GM23338 (cell line): ENCODE results near the gene SIVA1. TPM values are rescaled to one million over a fixed set of nuclear protein-coding genes. Genes with fewer than 3 reads are reported as not detected.

ENCODE experiments used
- ATAC-seq: fragments of 200-7000 bp; cut with Tn5 transposase; 3 replicates; pipeline ENCODE4 v1.9.1; 2020
- DNase-seq: peaks from one replicate; pipeline ENCODE4 v3.0.0-alpha.2; 2015; ENCODE audit warnings: low spot score
- H2AFZ ChIP-seq: fragments of 200-600 bp; sonication (generic); 2 replicates; pipeline ENCODE4 v1.8.0; 2016; ENCODE audit warnings: antibody characterized with exemption, mild to moderate bottlenecking, moderate library complexity
- H3F3A ChIP-seq: fragments of 200-600 bp; sonication (generic); replicated peaks from 2 replicates; pipeline ENCODE4 v1.8.0; 2017; ENCODE audit warnings: antibody characterized with exemption, mixed run types, low read depth
- H3K27ac ChIP-seq: fragments of 200-600 bp; sonication (generic); 2 replicates; pipeline ENCODE4 v1.6.1; 2016; ENCODE audit warnings: low read depth
- H3K27me3 ChIP-seq: fragments of 200-600 bp; sonication (generic); 2 replicates; pipeline ENCODE4 v1.8.0; 2016; ENCODE audit warnings: mild to moderate bottlenecking, mixed run types, moderate library complexity; ENCODE audit not compliant: insufficient read depth
- H3K36me3 ChIP-seq: fragments of 200-600 bp; sonication (generic); 2 replicates; pipeline ENCODE4 v1.8.0; 2016; ENCODE audit warnings: mild to moderate bottlenecking; ENCODE audit not compliant: insufficient read depth
- H3K4me1 ChIP-seq: fragments of 200-600 bp; sonication (generic); 2 replicates; pipeline ENCODE4 v1.8.0; 2016; ENCODE audit warnings: mild to moderate bottlenecking, moderate library complexity; ENCODE audit not compliant: insufficient read depth
- H3K4me2 ChIP-seq: fragments of 200-600 bp; sonication (generic); 2 replicates; pipeline ENCODE4 v1.7.1; 2017; ENCODE audit warnings: mixed run types
- H3K4me3 ChIP-seq: fragments of 200-600 bp; sonication (generic); 2 replicates; pipeline ENCODE4 v1.6.1; 2016; ENCODE audit warnings: mixed run types
- H3K79me2 ChIP-seq: fragments of 200-600 bp; sonication (generic); replicated peaks from 2 replicates; pipeline ENCODE4 v1.8.0; 2017; ENCODE audit warnings: mild to moderate bottlenecking; ENCODE audit not compliant: insufficient read depth
- H3K9me2 ChIP-seq: fragments of 200-600 bp; sonication (generic); 2 replicates; pipeline ENCODE4 v1.8.0; 2017; ENCODE audit not compliant: insufficient read depth
- H4K20me1 ChIP-seq: fragments of 200-600 bp; sonication (generic); replicated peaks from 2 replicates; pipeline ENCODE4 v1.8.0; 2017; ENCODE audit warnings: mild to moderate bottlenecking; ENCODE audit not compliant: insufficient read depth
- H3K27ac Mint-ChIP-seq: 2 replicates; pipeline ENCODE4 v1.8.0; 2020; ENCODE audit warnings: inconsistent platforms, mild to moderate bottlenecking, moderate library complexity, mixed read lengths
- H3K27me3 Mint-ChIP-seq: 3 replicates; pipeline ENCODE4 v1.8.0; 2022; ENCODE audit warnings: low read depth, mild to moderate bottlenecking, moderate library complexity, mixed read lengths, inconsistent platforms; ENCODE audit not compliant: insufficient read depth, poor library complexity
- H3K36me3 Mint-ChIP-seq: 3 replicates; pipeline ENCODE4 v1.8.0; 2021; ENCODE audit warnings: low read depth, mild to moderate bottlenecking, inconsistent platforms, moderate library complexity, mixed read lengths
- H3K4me1 Mint-ChIP-seq: 3 replicates; pipeline ENCODE4 v1.8.0; 2020; ENCODE audit warnings: mild to moderate bottlenecking, inconsistent platforms, mixed read lengths
- H3K4me3 Mint-ChIP-seq: 3 replicates; pipeline ENCODE4 v1.8.0; 2021; ENCODE audit warnings: moderate library complexity, mild to moderate bottlenecking, inconsistent platforms, mixed read lengths
- H3K9me3 Mint-ChIP-seq: 3 replicates; pipeline ENCODE4 v1.8.0; 2020; ENCODE audit warnings: moderate library complexity, mild to moderate bottlenecking, inconsistent platforms, mixed read lengths
- CREB1 ChIP-seq: fragments of 250-450 bp; sonication (Bioruptor Pico); IDR thresholded peaks from 2 replicates; pipeline ENCODE4 v1.5.0; 2020; ENCODE audit warnings: low read depth, mild to moderate bottlenecking, moderate library complexity
- EZH2 ChIP-seq: fragments of 200-600 bp; sonication (generic); IDR thresholded peaks from one replicate; pipeline ENCODE4 v1.8.0; 2017; ENCODE audit warnings: antibody characterized with exemption, mild to moderate bottlenecking, low read depth; ENCODE audit not compliant: unreplicated experiment
- EZH2phosphoT487 ChIP-seq: fragments of 200-600 bp; sonication (generic); IDR thresholded peaks from one replicate; pipeline ENCODE4 v1.8.1; 2018; ENCODE audit warnings: antibody characterized with exemption; ENCODE audit not compliant: unreplicated experiment
- JUNB ChIP-seq: IDR thresholded peaks from one replicate; pipeline ENCODE4 v1.6.1; 2016; ENCODE audit warnings: antibody characterized with exemption; ENCODE audit not compliant: unreplicated experiment
- NANOG ChIP-seq: IDR thresholded peaks from 2 replicates; pipeline ENCODE4 v1.6.1; 2016; ENCODE audit warnings: antibody characterized with exemption, borderline replicate concordance
- POLR2AphosphoS5 ChIP-seq: IDR thresholded peaks from 2 replicates; pipeline ENCODE4 v1.6.1; 2016; ENCODE audit warnings: antibody characterized with exemption, low read depth
- STAT1 ChIP-seq: IDR thresholded peaks from one replicate; pipeline ENCODE4 v1.6.1; 2016; ENCODE audit warnings: antibody characterized with exemption; ENCODE audit not compliant: unreplicated experiment
- ZNF114 ChIP-seq: fragments of 250-450 bp; sonication (Bioruptor Pico); IDR thresholded peaks from 2 replicates; pipeline ENCODE4 v1.5.0; 2020; ENCODE audit warnings: mild to moderate bottlenecking, moderate library complexity
- ZNF331 ChIP-seq: fragments of 250-450 bp; sonication (Bioruptor Pico); IDR thresholded peaks from 2 replicates; pipeline ENCODE4 v1.5.0; 2020; ENCODE audit warnings: low read depth, mild to moderate bottlenecking, moderate library complexity
- polyA plus RNA-seq: library from polyadenylated mRNA; unstranded; fragments of >200 nt; fragmentation: Nextera tagmentation; extraction: Ambion mirVana; gene quantifications from 2 replicates; pipeline ENCODE4 v1.2.1, GENCODE V29; 2016
- total RNA-seq: library from RNA; depleted of rRNA; stranded (reverse); fragments of >200 nt; shearing (Covaris generic); gene quantifications from 2 replicates; pipeline ENCODE4 v1.2.3, GENCODE V29; 2014
- TF ChIP-seq, protein P1 (sequence below): IDR thresholded peaks from one replicate; pipeline ENCODE4 v1.6.1; 2018; ENCODE audit warnings: antibody characterized with exemption; ENCODE audit not compliant: unreplicated experiment
- TF ChIP-seq, protein P2 (sequence below): IDR thresholded peaks from 2 replicates; pipeline ENCODE4 v1.6.1; 2016; ENCODE audit warnings: antibody characterized with exemption
- TF ChIP-seq, protein P3 (sequence below), 2 experiments: fragments of 200-600 bp in 1 of 2; sonication (generic) in 1 of 2; conservative IDR thresholded peaks; 2 replicates each; pipeline versions ENCODE4 v1.5.1 to v1.6.1; 2016 to 2017; ENCODE audit warnings: antibody characterized with exemption in 2 of 2, low read depth in 2 of 2, mild to moderate bottlenecking in 2 of 2, moderate library complexity in 1 of 2
- TF ChIP-seq, protein P4 (sequence below): fragments of 250-450 bp; sonication (Bioruptor Pico); IDR thresholded peaks from 2 replicates; pipeline ENCODE4 v1.5.0; 2020; ENCODE audit warnings: mild to moderate bottlenecking, moderate library complexity

Gene SIVA1
- total and polyA plus RNA-seq, 2 experiments from 2014 or later = 215 to 392 TPM

DNA sequence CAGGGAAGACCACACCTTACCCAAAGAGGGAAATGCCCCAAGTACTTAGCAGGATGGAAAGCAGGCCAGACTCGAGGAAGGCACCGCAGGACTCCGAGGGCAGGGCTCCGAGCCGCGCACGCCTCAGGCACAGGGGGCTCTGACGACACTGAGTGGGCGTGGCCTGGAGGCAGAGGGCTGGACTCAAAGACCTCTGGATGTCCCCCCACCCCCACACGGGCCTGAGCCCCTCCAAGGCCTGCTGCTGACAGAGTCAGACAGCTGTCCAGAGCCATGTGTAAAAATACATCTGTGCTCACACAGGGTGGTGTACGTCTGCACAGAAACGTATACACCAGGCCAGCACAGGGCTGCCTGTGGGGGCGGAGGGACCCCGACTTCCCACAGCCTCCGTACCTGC, 41.2 kb downstream of the SIVA1 start:
- H3K36me3 ChIP-seq = no peaks in the 10 kb centered on the region
- Mint-ChIP-seq H3K36me3 (peaks cover 3% of the 10 kb centered on the region; the same call in 2 of the 3 replicates), H3K4me3 (peak overlapping the region; percentile 76), H3K27me3 (peaks cover 37% of the 10 kb centered on the region), H3K27ac (no peak overlapping the region), H3K9me3 (no peaks in the 10 kb centered on the region), H3K4me1 (peaks cover 34% of the 10 kb centered on the region)
- H3F3A ChIP-seq = 0 out of 2 replicates have a peak, but pooled peaks cover 2% of the 10 kb centered on the region
- peaks cover 16% of the 10 kb centered on the region for H3K79me2 ChIP-seq
- H3K9me2 ChIP-seq = no peaks in the 10 kb centered on the region
- peak overlapping the region; percentile 74; the same call in 1 of the 2 replicates for H3K4me3 ChIP-seq
- H4K20me1 ChIP-seq = peaks cover 15% of the 10 kb centered on the region; the same call in 1 of the 2 replicates
- peaks cover 33% of the 10 kb centered on the region for H3K27me3 ChIP-seq
- H3K4me2 ChIP-seq = peak overlapping the region; percentile 85
- peaks cover 27% of the 10 kb centered on the region for H3K4me1 ChIP-seq
- ATAC-seq = no peak; the same call in 2 of the 3 replicates
- H2AFZ ChIP-seq = no peak overlapping the region
- TF ChIP-seq CREB1 (CRISPR knock-in tag) (no peak), EZH2phosphoT487 (no peak), POLR2AphosphoS5 (no peak), STAT1 (no peak), ZNF114 (no peak), ZNF331 (no peak), EZH2 (no peak), JUNB (no peak), NANOG (no peak)
- TF ChIP-seq, protein P1, sequence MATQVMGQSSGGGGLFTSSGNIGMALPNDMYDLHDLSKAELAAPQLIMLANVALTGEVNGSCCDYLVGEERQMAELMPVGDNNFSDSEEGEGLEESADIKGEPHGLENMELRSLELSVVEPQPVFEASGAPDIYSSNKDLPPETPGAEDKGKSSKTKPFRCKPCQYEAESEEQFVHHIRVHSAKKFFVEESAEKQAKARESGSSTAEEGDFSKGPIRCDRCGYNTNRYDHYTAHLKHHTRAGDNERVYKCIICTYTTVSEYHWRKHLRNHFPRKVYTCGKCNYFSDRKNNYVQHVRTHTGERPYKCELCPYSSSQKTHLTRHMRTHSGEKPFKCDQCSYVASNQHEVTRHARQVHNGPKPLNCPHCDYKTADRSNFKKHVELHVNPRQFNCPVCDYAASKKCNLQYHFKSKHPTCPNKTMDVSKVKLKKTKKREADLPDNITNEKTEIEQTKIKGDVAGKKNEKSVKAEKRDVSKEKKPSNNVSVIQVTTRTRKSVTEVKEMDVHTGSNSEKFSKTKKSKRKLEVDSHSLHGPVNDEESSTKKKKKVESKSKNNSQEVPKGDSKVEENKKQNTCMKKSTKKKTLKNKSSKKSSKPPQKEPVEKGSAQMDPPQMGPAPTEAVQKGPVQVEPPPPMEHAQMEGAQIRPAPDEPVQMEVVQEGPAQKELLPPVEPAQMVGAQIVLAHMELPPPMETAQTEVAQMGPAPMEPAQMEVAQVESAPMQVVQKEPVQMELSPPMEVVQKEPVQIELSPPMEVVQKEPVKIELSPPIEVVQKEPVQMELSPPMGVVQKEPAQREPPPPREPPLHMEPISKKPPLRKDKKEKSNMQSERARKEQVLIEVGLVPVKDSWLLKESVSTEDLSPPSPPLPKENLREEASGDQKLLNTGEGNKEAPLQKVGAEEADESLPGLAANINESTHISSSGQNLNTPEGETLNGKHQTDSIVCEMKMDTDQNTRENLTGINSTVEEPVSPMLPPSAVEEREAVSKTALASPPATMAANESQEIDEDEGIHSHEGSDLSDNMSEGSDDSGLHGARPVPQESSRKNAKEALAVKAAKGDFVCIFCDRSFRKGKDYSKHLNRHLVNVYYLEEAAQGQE = no peak
- TF ChIP-seq, protein P2, sequence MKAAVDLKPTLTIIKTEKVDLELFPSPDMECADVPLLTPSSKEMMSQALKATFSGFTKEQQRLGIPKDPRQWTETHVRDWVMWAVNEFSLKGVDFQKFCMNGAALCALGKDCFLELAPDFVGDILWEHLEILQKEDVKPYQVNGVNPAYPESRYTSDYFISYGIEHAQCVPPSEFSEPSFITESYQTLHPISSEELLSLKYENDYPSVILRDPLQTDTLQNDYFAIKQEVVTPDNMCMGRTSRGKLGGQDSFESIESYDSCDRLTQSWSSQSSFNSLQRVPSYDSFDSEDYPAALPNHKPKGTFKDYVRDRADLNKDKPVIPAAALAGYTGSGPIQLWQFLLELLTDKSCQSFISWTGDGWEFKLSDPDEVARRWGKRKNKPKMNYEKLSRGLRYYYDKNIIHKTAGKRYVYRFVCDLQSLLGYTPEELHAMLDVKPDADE = no peak
- TF ChIP-seq, protein P3, sequence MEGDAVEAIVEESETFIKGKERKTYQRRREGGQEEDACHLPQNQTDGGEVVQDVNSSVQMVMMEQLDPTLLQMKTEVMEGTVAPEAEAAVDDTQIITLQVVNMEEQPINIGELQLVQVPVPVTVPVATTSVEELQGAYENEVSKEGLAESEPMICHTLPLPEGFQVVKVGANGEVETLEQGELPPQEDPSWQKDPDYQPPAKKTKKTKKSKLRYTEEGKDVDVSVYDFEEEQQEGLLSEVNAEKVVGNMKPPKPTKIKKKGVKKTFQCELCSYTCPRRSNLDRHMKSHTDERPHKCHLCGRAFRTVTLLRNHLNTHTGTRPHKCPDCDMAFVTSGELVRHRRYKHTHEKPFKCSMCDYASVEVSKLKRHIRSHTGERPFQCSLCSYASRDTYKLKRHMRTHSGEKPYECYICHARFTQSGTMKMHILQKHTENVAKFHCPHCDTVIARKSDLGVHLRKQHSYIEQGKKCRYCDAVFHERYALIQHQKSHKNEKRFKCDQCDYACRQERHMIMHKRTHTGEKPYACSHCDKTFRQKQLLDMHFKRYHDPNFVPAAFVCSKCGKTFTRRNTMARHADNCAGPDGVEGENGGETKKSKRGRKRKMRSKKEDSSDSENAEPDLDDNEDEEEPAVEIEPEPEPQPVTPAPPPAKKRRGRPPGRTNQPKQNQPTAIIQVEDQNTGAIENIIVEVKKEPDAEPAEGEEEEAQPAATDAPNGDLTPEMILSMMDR (conservative IDR thresholded peaks at IDR 0.05; ENCODE audit: low read depth in 2 of 2) = no peak
- TF ChIP-seq, protein P4, sequence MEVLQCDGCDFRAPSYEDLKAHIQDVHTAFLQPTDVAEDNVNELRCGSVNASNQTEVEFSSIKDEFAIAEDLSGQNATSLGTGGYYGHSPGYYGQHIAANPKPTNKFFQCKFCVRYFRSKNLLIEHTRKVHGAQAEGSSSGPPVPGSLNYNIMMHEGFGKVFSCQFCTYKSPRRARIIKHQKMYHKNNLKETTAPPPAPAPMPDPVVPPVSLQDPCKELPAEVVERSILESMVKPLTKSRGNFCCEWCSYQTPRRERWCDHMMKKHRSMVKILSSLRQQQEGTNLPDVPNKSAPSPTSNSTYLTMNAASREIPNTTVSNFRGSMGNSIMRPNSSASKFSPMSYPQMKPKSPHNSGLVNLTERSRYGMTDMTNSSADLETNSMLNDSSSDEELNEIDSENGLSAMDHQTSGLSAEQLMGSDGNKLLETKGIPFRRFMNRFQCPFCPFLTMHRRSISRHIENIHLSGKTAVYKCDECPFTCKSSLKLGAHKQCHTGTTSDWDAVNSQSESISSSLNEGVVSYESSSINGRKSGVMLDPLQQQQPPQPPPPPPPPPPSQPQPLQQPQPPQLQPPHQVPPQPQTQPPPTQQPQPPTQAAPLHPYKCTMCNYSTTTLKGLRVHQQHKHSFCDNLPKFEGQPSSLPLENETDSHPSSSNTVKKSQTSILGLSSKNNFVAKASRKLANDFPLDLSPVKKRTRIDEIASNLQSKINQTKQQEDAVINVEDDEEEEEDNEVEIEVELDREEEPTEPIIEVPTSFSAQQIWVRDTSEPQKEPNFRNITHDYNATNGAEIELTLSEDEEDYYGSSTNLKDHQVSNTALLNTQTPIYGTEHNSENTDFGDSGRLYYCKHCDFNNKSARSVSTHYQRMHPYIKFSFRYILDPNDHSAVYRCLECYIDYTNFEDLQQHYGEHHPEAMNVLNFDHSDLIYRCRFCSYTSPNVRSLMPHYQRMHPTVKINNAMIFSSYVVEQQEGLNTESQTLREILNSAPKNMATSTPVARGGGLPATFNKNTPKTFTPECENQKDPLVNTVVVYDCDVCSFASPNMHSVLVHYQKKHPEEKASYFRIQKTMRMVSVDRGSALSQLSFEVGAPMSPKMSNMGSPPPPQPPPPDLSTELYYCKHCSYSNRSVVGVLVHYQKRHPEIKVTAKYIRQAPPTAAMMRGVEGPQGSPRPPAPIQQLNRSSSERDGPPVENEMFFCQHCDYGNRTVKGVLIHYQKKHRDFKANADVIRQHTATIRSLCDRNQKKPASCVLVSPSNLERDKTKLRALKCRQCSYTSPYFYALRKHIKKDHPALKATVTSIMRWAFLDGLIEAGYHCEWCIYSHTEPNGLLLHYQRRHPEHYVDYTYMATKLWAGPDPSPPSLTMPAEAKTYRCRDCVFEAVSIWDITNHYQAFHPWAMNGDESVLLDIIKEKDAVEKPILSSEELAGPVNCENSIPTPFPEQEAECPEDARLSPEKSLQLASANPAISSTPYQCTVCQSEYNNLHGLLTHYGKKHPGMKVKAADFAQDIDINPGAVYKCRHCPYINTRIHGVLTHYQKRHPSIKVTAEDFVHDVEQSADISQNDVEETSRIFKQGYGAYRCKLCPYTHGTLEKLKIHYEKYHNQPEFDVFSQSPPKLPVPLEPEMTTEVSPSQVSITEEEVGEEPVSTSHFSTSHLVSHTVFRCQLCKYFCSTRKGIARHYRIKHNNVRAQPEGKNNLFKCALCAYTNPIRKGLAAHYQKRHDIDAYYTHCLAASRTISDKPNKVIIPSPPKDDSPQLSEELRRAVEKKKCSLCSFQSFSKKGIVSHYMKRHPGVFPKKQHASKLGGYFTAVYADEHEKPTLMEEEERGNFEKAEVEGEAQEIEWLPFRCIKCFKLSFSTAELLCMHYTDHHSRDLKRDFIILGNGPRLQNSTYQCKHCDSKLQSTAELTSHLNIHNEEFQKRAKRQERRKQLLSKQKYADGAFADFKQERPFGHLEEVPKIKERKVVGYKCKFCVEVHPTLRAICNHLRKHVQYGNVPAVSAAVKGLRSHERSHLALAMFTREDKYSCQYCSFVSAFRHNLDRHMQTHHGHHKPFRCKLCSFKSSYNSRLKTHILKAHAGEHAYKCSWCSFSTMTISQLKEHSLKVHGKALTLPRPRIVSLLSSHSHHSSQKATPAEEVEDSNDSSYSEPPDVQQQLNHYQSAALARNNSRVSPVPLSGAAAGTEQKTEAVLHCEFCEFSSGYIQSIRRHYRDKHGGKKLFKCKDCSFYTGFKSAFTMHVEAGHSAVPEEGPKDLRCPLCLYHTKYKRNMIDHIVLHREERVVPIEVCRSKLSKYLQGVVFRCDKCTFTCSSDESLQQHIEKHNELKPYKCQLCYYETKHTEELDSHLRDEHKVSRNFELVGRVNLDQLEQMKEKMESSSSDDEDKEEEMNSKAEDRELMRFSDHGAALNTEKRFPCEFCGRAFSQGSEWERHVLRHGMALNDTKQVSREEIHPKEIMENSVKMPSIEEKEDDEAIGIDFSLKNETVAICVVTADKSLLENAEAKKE (CRISPR knock-in tag) = no peak
- DNase-seq = no peak
- no peak overlapping the region for H3K27ac ChIP-seq
